A549 (cell line): ENCODE measurements around the gene TP53I11. TPM values are rescaled to one million over a fixed set of nuclear protein-coding genes. Genes with fewer than 3 reads are reported as not detected.

Experiments
- ATAC-seq, 2 experiments: fragments of 200-7000 bp in 1 of 2; fragments of >200 bp in 1 of 2; cut with Nextera tagmentation in 1 of 2; cut with Tn5 transposase in 1 of 2; 3 replicates each; pipeline versions ENCODE4 v1.8.0 to v1.9.1; 2018 to 2020; ENCODE audit warnings: mild to moderate bottlenecking in 1 of 2, moderate library complexity in 1 of 2
- CTCF ChIA-PET: fragments of 300-600 bp; sonication (Branson Sonifier 250); formaldehyde crosslinking; extraction: SDS; loops from one replicate; lab custom pipeline; 2021; ENCODE audit warnings: antibody characterized with exemption, inconsistent platforms; lab: Yijun Ruan, JAX
- POLR2A ChIA-PET: fragments of 350-600 bp; formaldehyde crosslinking; extraction: SDS; loops from one replicate; lab custom pipeline; 2021; ENCODE audit warnings: antibody characterized with exemption, inconsistent platforms; lab: Yijun Ruan, JAX
- DNase-seq, 2 experiments: peaks; one replicate each; pipeline versions ENCODE4 v3.0.0 to v3.0.0-alpha.2; 2011 to 2016; ENCODE audit warnings: low read depth in 1 of 2, low spot score in 1 of 2
- FAIRE-seq: peaks from 2 replicates; lab custom pipeline; 2011; peaks lifted over from hg19 to GRCh38; lab: Jason Lieb, UNC
- H3K27ac ChIP-seq, 2 experiments: fragments of >200 bp; sonication (Bioruptor Twin); formaldehyde crosslinking; 3 replicates each; pipeline ENCODE4 v1.5.1; 2016 to 2017
- H3K4me1 ChIP-seq: fragments of >200 bp; sonication (Bioruptor Twin); formaldehyde crosslinking; 3 replicates; pipeline ENCODE4 v1.6.1; 2016
- H3K4me2 ChIP-seq: fragments of >200 bp; sonication (Bioruptor Twin); formaldehyde crosslinking; 3 replicates; pipeline ENCODE4 v1.6.1; 2016
- H3K4me3 ChIP-seq: fragments of >200 bp; sonication (Bioruptor Twin); formaldehyde crosslinking; 3 replicates; pipeline ENCODE4 v1.5.1; 2016
- H3K9me3 ChIP-seq: fragments of >200 bp; sonication (Bioruptor Twin); formaldehyde crosslinking; 3 replicates; pipeline ENCODE4 v1.6.1; 2016
- BHLHE40 ChIP-seq: IDR thresholded peaks from 2 replicates; pipeline ENCODE4 v1.6.1; 2012; ENCODE audit warnings: low read depth, low read length, inconsistent platforms
- CHD2 ChIP-seq: fragments of 150-350 bp; IDR thresholded peaks from 2 replicates; pipeline ENCODE4 v1.6.1; 2014; ENCODE audit warnings: low read length; ENCODE audit not compliant: partially characterized antibody
- CTCF ChIP-seq: fragments of >200 bp; sonication (Bioruptor Twin); formaldehyde crosslinking; IDR thresholded peaks from 3 replicates; pipeline ENCODE4 v1.5.1; 2016
- FOSL2 ChIP-seq, 2 experiments: fragments of 450-650 bp in 1 of 2; fragments of >200 bp in 1 of 2; sonication (Bioruptor Twin) in 1 of 2; formaldehyde crosslinking; IDR thresholded peaks; 2 replicates each; pipeline versions ENCODE4 v1.5.0 to v1.6.1; 2016 to 2020; ENCODE audit warnings: mild to moderate bottlenecking in 1 of 2, moderate library complexity in 1 of 2
- HDAC2 ChIP-seq: fragments of 200-600 bp; sonication (generic); IDR thresholded peaks from 2 replicates; pipeline ENCODE4 v1.6.1; 2016
- HOXA7 ChIP-seq: fragments of 250-450 bp; sonication (Bioruptor Pico); IDR thresholded peaks from 2 replicates; pipeline ENCODE4 v1.5.0; 2020; ENCODE audit warnings: mild to moderate bottlenecking, moderate library complexity
- HOXB13 ChIP-seq: fragments of 250-450 bp; sonication (Bioruptor Pico); IDR thresholded peaks from 2 replicates; pipeline ENCODE4 v1.5.0; 2020; ENCODE audit warnings: low read depth, mild to moderate bottlenecking, moderate library complexity
- MAFK ChIP-seq: fragments of 450-650 bp; IDR thresholded peaks from 2 replicates; pipeline ENCODE4 v1.6.1; 2014; ENCODE audit not compliant: partially characterized antibody
- MAZ ChIP-seq: fragments of 150-350 bp; IDR thresholded peaks from 2 replicates; pipeline ENCODE4 v1.6.1; 2014; ENCODE audit warnings: antibody characterized with exemption, low read depth, low read length, borderline replicate concordance
- NPAS2 ChIP-seq: fragments of 250-450 bp; sonication (Bioruptor Pico); IDR thresholded peaks from 2 replicates; pipeline ENCODE4 v1.8.0; 2022; ENCODE audit warnings: mild to moderate bottlenecking, moderate library complexity, borderline replicate concordance
- POLR2A ChIP-seq: IDR thresholded peaks from 2 replicates; pipeline ENCODE4 v1.6.1; 2012; ENCODE audit warnings: mild to moderate bottlenecking, low read length
- POLR2AphosphoS2 ChIP-seq: conservative IDR thresholded peaks from 2 replicates; pipeline ENCODE4 v1.6.1; 2012; ENCODE audit warnings: low read length, improper control_type of control experiment, inconsistent platforms
- SMC3 ChIP-seq: fragments of >200 bp; sonication (Bioruptor Twin); formaldehyde crosslinking; IDR thresholded peaks from 3 replicates; pipeline ENCODE4 v1.6.1; 2018; ENCODE audit warnings: inconsistent platforms
- ZFP36 ChIP-seq: fragments of 450-650 bp; IDR thresholded peaks from 2 replicates; pipeline ENCODE4 v1.6.1; 2014; ENCODE audit warnings: borderline replicate concordance; ENCODE audit not compliant: partially characterized antibody
- ZNF302 ChIP-seq: fragments of 250-450 bp; sonication (Bioruptor Pico); IDR thresholded peaks from 2 replicates; pipeline ENCODE4 v1.9.0; 2021; ENCODE audit warnings: inconsistent platforms, mild to moderate bottlenecking, moderate library complexity
- WGBS: methylation state at CpG from one replicate; pipeline ENCODE4 v1.1.6; 2017; ENCODE audit errors: missing lambda C conversion rate; 5-methylcytosine and 5-hydroxymethylcytosine counted together
- polyA plus RNA-seq, 4 experiments: library from polyadenylated mRNA; depleted of rRNA in 3 of 4; stranded (reverse); fragments of >200 nt; fragmentation: RNase III in 1 of 4; extraction: RNeasy Plus Mini Kit Qiagen cat#74134 plus additional on column Dnase treatment in 1 of 4; gene quantifications; 2 replicates in 3 of 4; 3 replicates in 1 of 4; pipeline ENCODE4 v1.2.3, GENCODE V29; 2011 to 2017
- TF ChIP-seq, protein P1 (sequence below): IDR thresholded peaks from 2 replicates; pipeline ENCODE4 v1.6.1; 2012; ENCODE audit warnings: low read depth, borderline replicate concordance
- TF ChIP-seq, protein P2 (sequence below): fragments of 200-600 bp; sonication (generic); IDR thresholded peaks from 2 replicates; pipeline ENCODE4 v1.6.1; 2016; ENCODE audit warnings: antibody characterized with exemption, mild to moderate bottlenecking, moderate library complexity

Gene TP53I11
- polyA plus RNA-seq, 2 of the 4 experiments (the other 2 are of a cell fraction) = 11.2 to 28.2 TPM

DNA sequence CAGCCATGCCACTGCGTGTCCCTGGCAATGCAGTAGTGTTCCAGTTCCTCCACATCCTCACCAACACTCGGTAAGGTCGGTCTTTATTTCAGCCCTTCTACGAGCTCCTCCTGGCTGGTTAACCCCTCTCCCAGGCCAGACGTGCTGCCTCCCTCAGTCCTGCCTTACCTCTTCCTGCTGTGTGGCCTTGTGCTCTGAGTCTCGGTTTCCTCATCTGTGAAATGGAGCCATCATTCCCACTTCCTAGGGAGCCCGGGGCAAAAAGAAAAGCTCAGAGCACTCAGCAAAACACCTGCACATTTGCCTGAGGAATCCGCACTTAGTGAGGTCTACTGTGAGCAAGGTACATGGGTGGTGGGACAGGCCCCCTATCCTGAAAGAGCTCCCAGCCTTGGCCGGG lies 9.8 kb downstream of the TP53I11 start:
- Histone ChIP-seq H3K27ac (no peak overlapping the region), H3K4me1 (0 out of 3 replicates have a peak, but pooled peaks cover 3% of the 10 kb centered on the region), H3K4me3 (no peak overlapping the region)
- POLR2A ChIA-PET = no interaction called here
- ATAC-seq (no peak), DNase-seq (no peak)
- TF ChIP-seq HOXB13 (CRISPR knock-in tag) (no peak), NPAS2 (CRISPR knock-in tag) (no peak), BHLHE40 (no peak), POLR2AphosphoS2 (no peak), HDAC2 (no peak), FOSL2 (IDR thresholded peaks at IDR 0.05) (no peak), FOSL2 (CRISPR knock-in tag; IDR thresholded peaks at IDR 0.05) (no peak), MAFK (no peak), ZNF302 (CRISPR knock-in tag) (no peak), MAZ (no peak), CHD2 (no peak), ZFP36 (no peak), SMC3 (no peak), HOXA7 (CRISPR knock-in tag) (no peak)
- TF ChIP-seq, protein P1, sequence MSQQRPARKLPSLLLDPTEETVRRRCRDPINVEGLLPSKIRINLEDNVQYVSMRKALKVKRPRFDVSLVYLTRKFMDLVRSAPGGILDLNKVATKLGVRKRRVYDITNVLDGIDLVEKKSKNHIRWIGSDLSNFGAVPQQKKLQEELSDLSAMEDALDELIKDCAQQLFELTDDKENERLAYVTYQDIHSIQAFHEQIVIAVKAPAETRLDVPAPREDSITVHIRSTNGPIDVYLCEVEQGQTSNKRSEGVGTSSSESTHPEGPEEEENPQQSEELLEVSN = no peak
- TF ChIP-seq, all 56 proteins: peak for 0
- WGBS = 91% methylated on average over 9 of the region's 9 CpGs
- H3K4me2 ChIP-seq = no peak overlapping the region
- no peaks in the 10 kb centered on the region for H3K9me3 ChIP-seq
- CTCF ChIA-PET = interaction anchor here (0.8 to 24.5 kb wide), 7 partner anchors 9 to 319 kb away, joined by 3 to 1740 read pairs (median 5); partner anchors contain the start of gene TP53I11
- FAIRE-seq = no peak

DNA sequence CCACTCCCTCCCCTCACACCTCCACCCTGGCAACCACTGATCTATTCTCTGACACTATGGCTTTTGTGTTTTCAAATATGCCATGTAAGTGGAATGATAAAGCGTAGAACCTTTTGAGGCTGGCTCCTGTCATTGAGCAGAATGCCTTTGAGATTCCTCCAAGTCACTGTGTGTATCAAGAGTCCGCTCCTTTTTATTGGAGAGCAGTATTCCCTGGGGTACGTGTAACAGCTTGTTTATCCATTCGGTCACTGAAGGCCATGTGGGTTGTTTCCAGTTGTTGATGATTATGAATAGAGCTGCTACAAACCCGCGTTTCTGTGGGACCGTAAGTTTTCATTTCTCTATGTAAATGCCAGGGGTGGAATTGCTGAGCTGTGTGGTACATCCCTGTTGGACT lies 10.3 kb downstream of the TP53I11 start:
- DNase-seq (no peak), FAIRE-seq (no peak), ATAC-seq (no peak)
- H3K4me1 ChIP-seq = 0 out of 3 replicates have a peak, but pooled peaks cover 3% of the 10 kb centered on the region
- ChIA-PET POLR2A (no interaction called here), CTCF (interaction anchor here (0.8 to 24.5 kb wide), 8 partner anchors 8 to 319 kb away, joined by 3 to 1740 read pairs (median 4); partner anchors contain the start of gene TP53I11)
- H3K4me3 ChIP-seq = no peak overlapping the region
- TF ChIP-seq CTCF = no peak
- no peak for TF ChIP-seq POLR2A
- TF ChIP-seq, protein P1 = no peak
- TF ChIP-seq, protein P2, sequence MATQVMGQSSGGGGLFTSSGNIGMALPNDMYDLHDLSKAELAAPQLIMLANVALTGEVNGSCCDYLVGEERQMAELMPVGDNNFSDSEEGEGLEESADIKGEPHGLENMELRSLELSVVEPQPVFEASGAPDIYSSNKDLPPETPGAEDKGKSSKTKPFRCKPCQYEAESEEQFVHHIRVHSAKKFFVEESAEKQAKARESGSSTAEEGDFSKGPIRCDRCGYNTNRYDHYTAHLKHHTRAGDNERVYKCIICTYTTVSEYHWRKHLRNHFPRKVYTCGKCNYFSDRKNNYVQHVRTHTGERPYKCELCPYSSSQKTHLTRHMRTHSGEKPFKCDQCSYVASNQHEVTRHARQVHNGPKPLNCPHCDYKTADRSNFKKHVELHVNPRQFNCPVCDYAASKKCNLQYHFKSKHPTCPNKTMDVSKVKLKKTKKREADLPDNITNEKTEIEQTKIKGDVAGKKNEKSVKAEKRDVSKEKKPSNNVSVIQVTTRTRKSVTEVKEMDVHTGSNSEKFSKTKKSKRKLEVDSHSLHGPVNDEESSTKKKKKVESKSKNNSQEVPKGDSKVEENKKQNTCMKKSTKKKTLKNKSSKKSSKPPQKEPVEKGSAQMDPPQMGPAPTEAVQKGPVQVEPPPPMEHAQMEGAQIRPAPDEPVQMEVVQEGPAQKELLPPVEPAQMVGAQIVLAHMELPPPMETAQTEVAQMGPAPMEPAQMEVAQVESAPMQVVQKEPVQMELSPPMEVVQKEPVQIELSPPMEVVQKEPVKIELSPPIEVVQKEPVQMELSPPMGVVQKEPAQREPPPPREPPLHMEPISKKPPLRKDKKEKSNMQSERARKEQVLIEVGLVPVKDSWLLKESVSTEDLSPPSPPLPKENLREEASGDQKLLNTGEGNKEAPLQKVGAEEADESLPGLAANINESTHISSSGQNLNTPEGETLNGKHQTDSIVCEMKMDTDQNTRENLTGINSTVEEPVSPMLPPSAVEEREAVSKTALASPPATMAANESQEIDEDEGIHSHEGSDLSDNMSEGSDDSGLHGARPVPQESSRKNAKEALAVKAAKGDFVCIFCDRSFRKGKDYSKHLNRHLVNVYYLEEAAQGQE = no peak
- 88% methylated on average over 7 of the region's 7 CpGs for WGBS
- H3K4me2 ChIP-seq = no peak overlapping the region
- H3K9me3 ChIP-seq = no peaks in the 10 kb centered on the region
- no peak overlapping the region for H3K27ac ChIP-seq
